ENCODE results near the gene DDX18. TPM values are rescaled to one million over a fixed set of nuclear protein-coding genes. Genes with fewer than 3 reads are reported as not detected.

The DDX18 gene
- total and polyA plus RNA-seq, 10 of the 15 experiments (the other 5 are each of a cell fraction or from before 2014, with no cell fraction given): 54.3 to 110 (median 74.9) TPM

GRCh38 chr2:117854610-117855009 lies 40.1 kb downstream of the DDX18 start:
- no TSS peak for BruUV-seq (replicated peaks)
- Histone ChIP-seq H3K27ac (ENCODE audit: control insufficient read depth, insufficient read depth) (no peak overlapping the region), H4K20me1 (ENCODE audit: control insufficient read depth, insufficient read depth) (no peaks in the 10 kb centered on the region), H3K36me3 (ENCODE audit: control insufficient read depth in 2 of 2, insufficient read depth in 2 of 2, low read length in 1 of 2) (no peaks in the 10 kb centered on the region), H3K4me2 (ENCODE audit: control insufficient read depth, insufficient read depth) (no peak overlapping the region), H3K9me3 (replicated peaks; ENCODE audit: control insufficient read depth, insufficient read depth, low read length) (no peaks in the 10 kb centered on the region), H3K4me1 (ENCODE audit: control insufficient read depth, insufficient read depth, low read length) (no peaks in the 10 kb centered on the region), H3K79me2 (ENCODE audit: control insufficient read depth, insufficient read depth, low read length) (no peaks in the 10 kb centered on the region), H3K4me3 (no peak overlapping the region), H3K9ac (ENCODE audit: control insufficient read depth, insufficient read depth, low read length) (no peak overlapping the region), H2AFZ (ENCODE audit: control insufficient read depth, low read depth, low read length) (no peak overlapping the region), H3K27me3 (replicated peaks in 1 of 2; ENCODE audit: control insufficient read depth in 2 of 2, insufficient read depth in 2 of 2, low read length in 1 of 2) (peaks cover 0 to 4% of the 10 kb centered on the region in 2 experiments; a peak in 2 of 4 replicates)
- TF ChIP-seq SUPT20H (IDR thresholded peaks at IDR 0.05; ENCODE audit: borderline replicate concordance, control insufficient read depth, low read depth, low read length): no peak
- no peak for TF ChIP-seq GATAD2B (conservative IDR thresholded peaks at IDR 0.05; ENCODE audit: low read depth)
- no peak for TF ChIP-seq ZBTB11 (CRISPR knock-in tag; IDR thresholded peaks at IDR 0.05)
- TF ChIP-seq, protein P1, sequence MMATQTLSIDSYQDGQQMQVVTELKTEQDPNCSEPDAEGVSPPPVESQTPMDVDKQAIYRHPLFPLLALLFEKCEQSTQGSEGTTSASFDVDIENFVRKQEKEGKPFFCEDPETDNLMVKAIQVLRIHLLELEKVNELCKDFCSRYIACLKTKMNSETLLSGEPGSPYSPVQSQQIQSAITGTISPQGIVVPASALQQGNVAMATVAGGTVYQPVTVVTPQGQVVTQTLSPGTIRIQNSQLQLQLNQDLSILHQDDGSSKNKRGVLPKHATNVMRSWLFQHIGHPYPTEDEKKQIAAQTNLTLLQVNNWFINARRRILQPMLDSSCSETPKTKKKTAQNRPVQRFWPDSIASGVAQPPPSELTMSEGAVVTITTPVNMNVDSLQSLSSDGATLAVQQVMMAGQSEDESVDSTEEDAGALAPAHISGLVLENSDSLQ (IDR thresholded peaks at IDR 0.05): no peak
- ChIA-PET RAD21 (ENCODE audit: unreplicated experiment) (no interaction called here), SMC1A (ENCODE audit: uncharacterized antibody, unreplicated experiment) (no interaction called here), CTCF (no interaction called here), POLR2A (no interaction called here)
- intact Hi-C loops (cut with micrococcal nuclease; ENCODE audit: unreplicated experiment): no loop called here
- WGBS (ENCODE audit: insufficient coverage, insufficient replicate concordance, low lambda C conversion rate, missing lambda C conversion rate): 52% methylated on average over 6 of the region's 6 CpGs
- ATAC-seq (no peak), FAIRE-seq (no peak), DNase-seq (ENCODE audit: low read depth, low spot score) (no peak)
- in situ Hi-C loops (cut with MboI): no loop called here
